DOHH2 (cell line): ENCODE data around the gene ABCC6.
"Not testable (repeated sequence)": the region's sequence is repeated elsewhere in the genome, so short reads cannot be mapped to it uniquely, and the experiment has no call there.

Experiments used
- EZH2phosphoT487 ChIP-seq: fragments of 200-600 bp; sonication (generic); IDR thresholded peaks from 2 replicates; pipeline ENCODE4 v1.6.1; 2017; ENCODE audit warnings: borderline replicate concordance, mild to moderate bottlenecking, antibody characterized with exemption, low read length, moderate library complexity, mixed read lengths
- TF ChIP-seq, protein P1 (sequence below): fragments of 200-600 bp; sonication (generic); IDR thresholded peaks from one replicate; pipeline ENCODE4 v1.5.1; 2014; ENCODE audit warnings: antibody characterized with exemption, mild to moderate bottlenecking, low read depth, low read length; ENCODE audit not compliant: poor library complexity, severe bottlenecking

DNA sequence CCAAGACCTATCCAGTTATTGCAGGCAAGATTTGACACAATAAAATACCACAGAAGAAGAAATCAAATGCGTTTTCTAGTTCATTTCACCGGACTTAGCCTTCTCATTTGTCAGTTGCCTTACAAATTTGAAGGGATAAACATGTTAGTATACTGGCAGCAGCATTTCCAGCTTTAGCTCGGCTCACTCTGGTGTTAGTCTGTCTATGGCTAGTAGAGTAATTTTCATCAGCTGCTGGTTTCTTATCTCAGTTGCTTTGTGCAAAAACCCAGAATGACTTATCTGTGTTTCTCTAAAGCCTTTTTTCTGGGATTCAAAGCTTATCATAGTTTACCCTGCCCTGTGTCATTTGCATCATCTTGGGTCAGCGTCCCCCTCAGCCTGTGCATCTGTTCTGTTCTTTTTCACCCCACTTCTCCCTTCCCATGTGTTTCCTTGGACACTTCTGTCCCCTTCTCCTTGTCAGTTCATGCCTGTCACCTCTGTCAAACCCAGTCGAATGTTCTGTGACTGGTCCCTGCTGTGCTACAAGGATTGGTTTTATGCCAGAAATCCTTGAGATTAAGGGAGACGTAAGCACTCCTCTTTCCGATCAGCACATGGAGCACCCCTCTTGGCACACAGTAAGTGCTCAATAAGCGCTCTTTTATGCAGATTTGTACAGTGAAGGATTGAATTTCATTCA, 23.4 kb upstream of the ABCC6 start:
- TF ChIP-seq, protein P1, sequence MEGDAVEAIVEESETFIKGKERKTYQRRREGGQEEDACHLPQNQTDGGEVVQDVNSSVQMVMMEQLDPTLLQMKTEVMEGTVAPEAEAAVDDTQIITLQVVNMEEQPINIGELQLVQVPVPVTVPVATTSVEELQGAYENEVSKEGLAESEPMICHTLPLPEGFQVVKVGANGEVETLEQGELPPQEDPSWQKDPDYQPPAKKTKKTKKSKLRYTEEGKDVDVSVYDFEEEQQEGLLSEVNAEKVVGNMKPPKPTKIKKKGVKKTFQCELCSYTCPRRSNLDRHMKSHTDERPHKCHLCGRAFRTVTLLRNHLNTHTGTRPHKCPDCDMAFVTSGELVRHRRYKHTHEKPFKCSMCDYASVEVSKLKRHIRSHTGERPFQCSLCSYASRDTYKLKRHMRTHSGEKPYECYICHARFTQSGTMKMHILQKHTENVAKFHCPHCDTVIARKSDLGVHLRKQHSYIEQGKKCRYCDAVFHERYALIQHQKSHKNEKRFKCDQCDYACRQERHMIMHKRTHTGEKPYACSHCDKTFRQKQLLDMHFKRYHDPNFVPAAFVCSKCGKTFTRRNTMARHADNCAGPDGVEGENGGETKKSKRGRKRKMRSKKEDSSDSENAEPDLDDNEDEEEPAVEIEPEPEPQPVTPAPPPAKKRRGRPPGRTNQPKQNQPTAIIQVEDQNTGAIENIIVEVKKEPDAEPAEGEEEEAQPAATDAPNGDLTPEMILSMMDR = not testable (repeated sequence)
- not testable (repeated sequence) for TF ChIP-seq EZH2phosphoT487
